ENCODE measurements around the gene SASH1. TPM values are rescaled to one million over a fixed set of nuclear protein-coding genes. Genes with fewer than 3 reads are reported as not detected.

The SASH1 gene
- total and polyA plus RNA-seq, 2 of the 8 experiments (the other 6 are each of a cell fraction or from before 2014, with no cell fraction given), result 6.0 to 20.2 TPM

DNA sequence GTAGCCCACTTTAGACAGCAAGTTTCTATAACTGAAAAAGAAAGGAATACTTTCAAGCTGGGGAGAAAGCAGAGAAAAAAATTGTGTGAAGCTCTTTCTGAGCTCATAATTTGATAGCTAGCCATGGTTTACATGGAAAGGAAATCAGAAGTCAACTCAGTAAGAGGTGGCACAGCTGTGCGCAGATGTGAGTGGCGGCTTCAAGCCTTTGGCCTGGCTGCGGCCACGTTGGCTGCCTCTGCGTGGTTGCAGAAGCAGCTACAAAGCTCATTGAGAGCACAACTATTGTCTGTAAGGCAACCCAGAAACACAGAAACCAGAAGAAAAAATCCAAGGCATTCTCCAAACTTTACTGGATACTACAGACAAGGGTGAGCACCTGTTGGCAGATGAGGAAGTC is 136.9 kb downstream of the SASH1 start:
- ChIA-PET POLR2A (ENCODE audit: partially characterized antibody) (no interaction called here), CTCF (ENCODE audit: partially characterized antibody) (no interaction called here)
- WGBS, 2 experiments (ENCODE audit: extremely low coverage in 1 of 2, insufficient coverage in 1 of 2, insufficient read length in 1 of 2, insufficient replicate concordance in 2 of 2, low coverage in 1 of 2, low lambda C conversion rate in 2 of 2, missing lambda C conversion rate in 1 of 2), result 90% methylated on average over 5 of the region's 5 CpGs; no CpG with 5 or more reads in 1 of the 2 experiments

More for the DNA sequence above, 136.9 kb downstream of the SASH1 start:
- no peak overlapping the region for H3K4me2 ChIP-seq (ENCODE audit: insufficient read depth in 1 of 2, low read depth in 2 of 2, low read length in 2 of 2)
- peaks cover 1 to 11% (median 3%) of the 10 kb centered on the region in 4 experiments; a peak in 5 of 8 replicates for H3K36me3 ChIP-seq (ENCODE audit: control insufficient read depth in 2 of 4, insufficient read depth in 4 of 4, low read length in 3 of 4)
- TF ChIP-seq SUZ12 (IDR thresholded peaks at IDR 0.05; ENCODE audit: low read length) (no peak), EGR1 (IDR thresholded peaks at IDR 0.05; ENCODE audit: borderline replicate concordance, low read depth, low read length) (no peak), SP4 (IDR thresholded peaks at IDR 0.05; ENCODE audit: low read length) (no peak), YY1 (IDR thresholded peaks at IDR 0.05; ENCODE audit: low read depth, low read length) (no peak), TEAD4 (IDR thresholded peaks at IDR 0.05; ENCODE audit: low read depth, low read length) (no peak), HDAC6 (IDR thresholded peaks at IDR 0.05; ENCODE audit: low read depth, low read length) (no peak)
- no peak overlapping the region for H3K18ac ChIP-seq (ENCODE audit: extremely low read depth, low read length)
- H3K23me2 ChIP-seq (ENCODE audit: low read depth, low read length), result no peaks in the 10 kb centered on the region
- DNase-seq (ENCODE audit: low read depth in 1 of 2, low spot score in 2 of 2) (no peak), FAIRE-seq (no peak)
- no peaks in the 10 kb centered on the region for H3K79me1 ChIP-seq (ENCODE audit: low read depth, low read length)
- no peak overlapping the region for H2BK120ac ChIP-seq (replicated peaks; ENCODE audit: low read depth, low read length)
- no peak overlapping the region for H4K91ac ChIP-seq (replicated peaks; ENCODE audit: insufficient read length, low read length)
- no peak overlapping the region for H3K9ac ChIP-seq (replicated peaks in 1 of 4; ENCODE audit: extremely low read depth in 1 of 4, low read depth in 3 of 4, low read length in 3 of 4)
- no peak overlapping the region for H2AFZ ChIP-seq (ENCODE audit: low read length)
- H2BK5ac ChIP-seq (ENCODE audit: low read depth, low read length), result no peak overlapping the region
- H3K4me1 ChIP-seq (replicated peaks in 1 of 4; ENCODE audit: control insufficient read depth in 3 of 4, insufficient read depth in 4 of 4, low read length in 3 of 4), result no peaks in the 10 kb centered on the region
- no peak overlapping the region for H3K14ac ChIP-seq (ENCODE audit: insufficient read length)
- no peaks in the 10 kb centered on the region for H3K9me3 ChIP-seq (ENCODE audit: insufficient read depth in 2 of 2, low read depth in 1 of 2, low read length in 1 of 2)
- H3K27me3 ChIP-seq (replicated peaks in 1 of 4; ENCODE audit: control insufficient read depth in 3 of 4, extremely low read depth in 1 of 4, insufficient read depth in 3 of 4, low read length in 3 of 4), result no peaks in the 10 kb centered on the region
- H3K79me2 ChIP-seq (ENCODE audit: control insufficient read depth in 1 of 2, insufficient read depth in 2 of 2, low read length in 2 of 2), result no peaks in the 10 kb centered on the region
- H2BK15ac ChIP-seq (ENCODE audit: low read length), result no peak overlapping the region
- no peak overlapping the region for H3K4me3 ChIP-seq (ENCODE audit: extremely low read depth in 1 of 4, insufficient read depth in 2 of 4, low read depth in 3 of 4, low read length in 4 of 4)
- no peak overlapping the region for H4K8ac ChIP-seq (ENCODE audit: extremely low read depth, insufficient read depth, low read length)
- no peak overlapping the region for H3K23ac ChIP-seq (ENCODE audit: insufficient read length)
- no peak overlapping the region for H2AK5ac ChIP-seq (ENCODE audit: low read depth, low read length)
- no peak overlapping the region for H4K5ac ChIP-seq (ENCODE audit: insufficient read length, low read depth, low read length)
- H3K4ac ChIP-seq (replicated peaks; ENCODE audit: insufficient read length, low read depth, low read length), result no peak overlapping the region
- H3K56ac ChIP-seq (replicated peaks; ENCODE audit: insufficient read length, low read depth, low read length), result no peak overlapping the region
- no peak overlapping the region for H2BK20ac ChIP-seq (ENCODE audit: low read length)
- H2BK12ac ChIP-seq (ENCODE audit: low read depth, low read length), result no peak overlapping the region
- H3K27ac ChIP-seq (ENCODE audit: low read depth, low read length), result no peak overlapping the region; the same call in 1 of the 2 replicates
- no peaks in the 10 kb centered on the region for H4K20me1 ChIP-seq (replicated peaks in 1 of 2; ENCODE audit: control insufficient read depth in 1 of 2, insufficient read depth in 2 of 2, low read length in 2 of 2)

Measured in H1 (cell line).